ENCODE results near the gene AHSG. TPM values are rescaled to one million over a fixed set of nuclear protein-coding genes. Genes with fewer than 3 reads are reported as not detected.

The AHSG gene
- total RNA-seq, 1 experiment from 2014 or later, result 222 TPM

- TF ChIP-seq CTCF (IDR thresholded peaks at IDR 0.05; ENCODE audit: insufficient read depth in 1 of 2, low read depth in 1 of 2, low read length in 1 of 2, severe bottlenecking in 1 of 2, unreplicated experiment in 1 of 2), result no peak
- no peaks in the 10 kb centered on the region for H3K27me3 ChIP-seq (replicated peaks; ENCODE audit: control insufficient read depth, insufficient read depth, low read length)
- H3K4me1 ChIP-seq, result peaks cover 75% of the 10 kb centered on the region
- Mint-ChIP-seq H3K4me1 (ENCODE audit: low read depth, unreplicated experiment) (peaks cover 67% of the 10 kb centered on the region), H3K9me3 (ENCODE audit: unreplicated experiment) (no peaks in the 10 kb centered on the region), H3K36me3 (ENCODE audit: insufficient read depth, unreplicated experiment) (peaks cover 18% of the 10 kb centered on the region), H3K4me3 (ENCODE audit: unreplicated experiment) (peak overlapping the region; percentile 8), H3K27ac (ENCODE audit: unreplicated experiment) (peak overlapping the region; percentile 96), H3K27me3 (ENCODE audit: insufficient read depth, unreplicated experiment) (no peaks in the 10 kb centered on the region)
- H3K4me3 ChIP-seq (ENCODE audit: low read depth, low read length), result no peak overlapping the region
- BruUV-seq (replicated peaks), result no TSS peak
- H3K36me3 ChIP-seq (ENCODE audit: control insufficient read depth, insufficient read depth, low read length), result no peaks in the 10 kb centered on the region
- CTCF ChIA-PET, result interaction anchor here (0.8 kb wide), 1 partner anchor 16 kb away, joined by 4 read pairs; no protein-coding TSS in a partner anchor
- no peaks in the 10 kb centered on the region for H3K9me3 ChIP-seq
- peak in 1 of 2 experiments; percentile 33 for DNase-seq
- POLR2A ChIA-PET, result interaction anchor here (0.6 to 1.4 kb wide), 2 partner anchors 28 to 142 kb away, joined by 3 to 7 read pairs; partner anchors contain the start of gene DNAJB11
- intact Hi-C loops (cut with micrococcal nuclease; ENCODE audit: unreplicated experiment), result no loop called here
These were observed 14.6 kb upstream of the AHSG start for GRCh38 chr3:186598108-186598784.

GRCh38 chr3:186598794-186599141 lies 14.1 kb upstream of the AHSG start:
- peaks cover 68% of the 10 kb centered on the region for H3K4me1 Mint-ChIP-seq (ENCODE audit: low read depth, unreplicated experiment)
- DNase-seq, result no peak
- intact Hi-C loops (cut with micrococcal nuclease; ENCODE audit: unreplicated experiment), result loop anchor here (1.0 kb wide), 2 partner anchors 8 to 14 kb away; no protein-coding TSS in a partner anchor
- H3K4me3 Mint-ChIP-seq (ENCODE audit: unreplicated experiment), result peak overlapping the region; percentile 50
- Histone ChIP-seq H3K36me3 (ENCODE audit: control insufficient read depth, insufficient read depth, low read length) (no peaks in the 10 kb centered on the region), H3K4me3 (ENCODE audit: low read depth, low read length) (no peak overlapping the region), H3K27me3 (replicated peaks; ENCODE audit: control insufficient read depth, insufficient read depth, low read length) (no peaks in the 10 kb centered on the region), H3K4me1 (peaks cover 75% of the 10 kb centered on the region), H3K9me3 (no peaks in the 10 kb centered on the region)
- CTCF ChIA-PET, result interaction anchor here (0.8 to 0.9 kb wide), 2 partner anchors 16 to 18 kb away, joined by 4 to 5 read pairs; no protein-coding TSS in a partner anchor
- no peak for TF ChIP-seq CTCF (IDR thresholded peaks at IDR 0.05; ENCODE audit: insufficient read depth in 1 of 2, low read depth in 1 of 2, low read length in 1 of 2, severe bottlenecking in 1 of 2, unreplicated experiment in 1 of 2)
- peak overlapping the region; percentile 96 for H3K27ac Mint-ChIP-seq (ENCODE audit: unreplicated experiment)
- H3K9me3 Mint-ChIP-seq (ENCODE audit: unreplicated experiment), result no peaks in the 10 kb centered on the region
- POLR2A ChIA-PET, result interaction anchor here (0.6 to 1.4 kb wide), 3 partner anchors 16 to 142 kb away, joined by 3 to 7 read pairs (median 4); partner anchors contain the start of gene DNAJB11
- peaks cover 20% of the 10 kb centered on the region for H3K36me3 Mint-ChIP-seq (ENCODE audit: insufficient read depth, unreplicated experiment)
- no peaks in the 10 kb centered on the region for H3K27me3 Mint-ChIP-seq (ENCODE audit: insufficient read depth, unreplicated experiment)
- TSS peak; percentile 96 for BruUV-seq (replicated peaks)

GRCh38 chr3:186599142-186599784 lies 13.6 kb upstream of the AHSG start:
- DNase-seq, result peak in 1 of 2 experiments; percentile 60
- no peaks in the 10 kb centered on the region for H3K27me3 Mint-ChIP-seq (ENCODE audit: insufficient read depth, unreplicated experiment)
- BruUV-seq (replicated peaks), result no TSS peak
- H3K4me3 Mint-ChIP-seq (ENCODE audit: unreplicated experiment), result peak overlapping the region; percentile 50
- no peaks in the 10 kb centered on the region for H3K9me3 Mint-ChIP-seq (ENCODE audit: unreplicated experiment)
- Histone ChIP-seq H3K4me3 (ENCODE audit: low read depth, low read length) (no peak overlapping the region), H3K36me3 (ENCODE audit: control insufficient read depth, insufficient read depth, low read length) (no peaks in the 10 kb centered on the region), H3K27me3 (replicated peaks; ENCODE audit: control insufficient read depth, insufficient read depth, low read length) (no peaks in the 10 kb centered on the region), H3K4me1 (peaks cover 75% of the 10 kb centered on the region), H3K9me3 (no peaks in the 10 kb centered on the region)
- intact Hi-C loops (cut with micrococcal nuclease; ENCODE audit: unreplicated experiment), result loop anchor here (1.0 kb wide), 2 partner anchors 9 to 13 kb away; no protein-coding TSS in a partner anchor
- ChIA-PET CTCF (interaction anchor here (0.8 to 0.9 kb wide), 2 partner anchors 15 to 18 kb away, joined by 4 to 5 read pairs; no protein-coding TSS in a partner anchor), POLR2A (interaction anchor here (0.6 to 1.4 kb wide), 3 partner anchors 16 to 29 kb away, joined by 4 to 7 read pairs (median 4); partner anchors contain the start of gene DNAJB11)
- peaks cover 70% of the 10 kb centered on the region for H3K4me1 Mint-ChIP-seq (ENCODE audit: low read depth, unreplicated experiment)
- TF ChIP-seq CTCF (IDR thresholded peaks at IDR 0.05; ENCODE audit: insufficient read depth in 1 of 2, low read depth in 1 of 2, low read length in 1 of 2, severe bottlenecking in 1 of 2, unreplicated experiment in 1 of 2), result no peak
- peaks cover 20% of the 10 kb centered on the region for H3K36me3 Mint-ChIP-seq (ENCODE audit: insufficient read depth, unreplicated experiment)
- peak overlapping the region; percentile 96 for H3K27ac Mint-ChIP-seq (ENCODE audit: unreplicated experiment)
